Fibroblast of mammary gland (primary cell): Measurements from ENCODE around the gene CRPPA.
A peak's percentile ranks its signal among the peaks of the same experiment; 100 is the strongest.

ENCODE experiments used
- DNase-seq: peaks from one replicate; pipeline ENCODE4 v3.0.0-alpha.2; 2010; ENCODE audit warnings: low read depth
- H3K4me3 ChIP-seq: 2 replicates; pipeline ENCODE4 v1.5.1; 2011; ENCODE audit warnings: low read depth, mild to moderate bottlenecking, low read length, moderate library complexity; ENCODE audit not compliant: control insufficient read depth
- CTCF ChIP-seq: conservative IDR thresholded peaks from 2 replicates; pipeline ENCODE4 v1.5.1; 2011; ENCODE audit warnings: low read depth, low read length, inconsistent platforms; ENCODE audit not compliant: control insufficient read depth, insufficient read depth

Gene CRPPA

GRCh38 chr7:16428182-16428581 is 6.8 kb upstream of the CRPPA start:
- DNase-seq: no peak
- no peak for TF ChIP-seq CTCF
- no peak overlapping the region for H3K4me3 ChIP-seq

GRCh38 chr7:16423761-16424160 is 2.4 kb upstream of the CRPPA start:
- no peak for TF ChIP-seq CTCF
- DNase-seq: no peak
- no peak overlapping the region for H3K4me3 ChIP-seq

- no peak overlapping the region for H3K4me3 ChIP-seq
- DNase-seq: no peak
- no peak for TF ChIP-seq CTCF
These were observed 1.6 kb upstream of the CRPPA start for GRCh38 chr7:16422917-16423316.

- no peak overlapping the region for H3K4me3 ChIP-seq
- peak; percentile 35 for DNase-seq
- no peak for TF ChIP-seq CTCF
These were observed 731 bp upstream of the CRPPA start for GRCh38 chr7:16422103-16422435.

GRCh38 chr7:16420649-16421332 is 547 bp downstream of the CRPPA start:
- peak overlapping the region; percentile 60 for H3K4me3 ChIP-seq
- no peak for TF ChIP-seq CTCF
- peak; percentile 89 for DNase-seq

GRCh38 chr7:16420329-16420648 is 1.0 kb downstream of the CRPPA start:
- TF ChIP-seq CTCF: no peak
- no peak for DNase-seq
- H3K4me3 ChIP-seq: peak overlapping the region; percentile 60

- DNase-seq: no peak
- no peak for TF ChIP-seq CTCF
- peak overlapping the region; percentile 60 for H3K4me3 ChIP-seq
These were observed 1.5 kb downstream of the CRPPA start for GRCh38 chr7:16419859-16420258.
